HG02973 (cell line): Measurements from ENCODE around the gene DNAJB13.

Experiments used
- ATAC-seq: cut with Tn5 transposase; IDR thresholded peaks from one replicate; pipeline ENCODE4 v1.9.1; 2021; ENCODE audit warnings: moderate library complexity; ENCODE audit not compliant: unreplicated experiment

Gene DNAJB13

GRCh38 chr11:73949912-73950311, 914 bp upstream of the DNAJB13 start:
- ATAC-seq, result no peak

GRCh38 chr11:73951797-73952196, 971 bp downstream of the DNAJB13 start:
- ATAC-seq, result no peak

DNA sequence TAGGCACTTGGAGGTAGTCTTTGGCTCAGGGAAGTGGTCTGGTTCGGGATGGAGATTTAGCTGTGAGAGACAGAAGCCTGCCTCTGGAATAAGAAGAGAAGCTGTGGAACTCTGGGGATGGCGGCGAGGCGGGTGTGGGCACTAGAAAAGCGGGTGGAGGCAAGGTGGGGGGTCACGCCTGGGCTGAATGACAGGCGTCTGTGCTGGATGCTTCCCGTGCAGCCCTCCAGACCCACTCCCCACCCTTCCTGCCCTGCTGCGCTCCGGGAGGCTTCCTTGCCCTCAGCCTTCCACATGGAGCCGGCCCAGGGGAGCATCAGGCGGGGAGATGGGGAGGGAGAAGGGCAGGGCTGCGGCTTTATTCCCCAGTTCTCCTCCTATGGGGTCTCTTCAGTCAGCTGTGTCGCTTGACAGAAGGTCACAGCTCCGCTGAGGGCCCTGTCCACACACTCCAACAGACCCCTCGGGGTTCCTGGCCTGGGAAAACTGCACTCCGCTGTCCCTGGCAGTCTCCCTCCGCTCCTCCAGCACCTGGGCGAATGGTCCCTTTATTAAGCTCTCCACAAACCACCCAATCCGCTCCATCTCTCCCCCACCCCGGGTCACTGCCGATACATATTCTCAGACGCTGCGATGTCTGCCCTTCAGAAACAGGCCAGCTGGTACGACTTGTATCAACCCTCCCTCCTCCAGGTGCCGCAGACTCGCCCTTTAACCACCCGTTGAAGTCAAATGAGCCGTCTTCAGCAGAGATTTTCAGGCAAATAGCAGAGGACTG, 6.2 kb downstream of the DNAJB13 start:
- ATAC-seq, result no peak

GRCh38 chr11:73957654-73958361, 7.0 kb downstream of the DNAJB13 start:
- ATAC-seq, result no peak

DNA sequence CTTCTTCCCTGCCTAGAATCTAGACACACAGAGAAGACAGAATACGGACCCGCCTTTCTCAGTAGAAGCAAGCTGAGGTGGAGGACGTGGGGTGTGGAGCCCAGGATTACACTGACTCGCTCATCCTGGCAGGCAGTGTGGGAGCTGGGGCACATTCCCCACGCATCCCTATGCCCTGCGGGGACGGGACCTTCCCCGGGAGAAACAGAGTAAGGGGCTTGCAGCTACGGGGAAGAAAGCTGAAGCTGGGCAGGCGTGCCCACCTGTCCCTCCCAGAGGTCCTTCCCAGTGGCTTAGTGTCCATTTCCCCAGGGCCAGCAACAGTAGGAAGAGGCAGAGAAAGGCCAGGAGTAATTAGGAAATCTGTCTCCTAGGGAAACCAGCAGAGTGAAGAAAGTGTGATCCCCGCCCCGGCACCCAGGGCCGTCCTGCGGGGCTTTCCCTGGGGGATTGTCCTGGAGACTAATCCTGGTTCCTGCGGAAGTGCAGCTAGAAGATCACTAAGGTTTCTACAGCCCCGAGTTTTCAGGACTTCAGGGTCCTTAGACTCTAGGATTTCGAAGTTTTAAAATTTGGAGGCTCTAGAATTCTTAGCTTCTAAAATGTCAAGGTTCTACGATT, 7.8 kb downstream of the DNAJB13 start:
- no peak for ATAC-seq

DNA sequence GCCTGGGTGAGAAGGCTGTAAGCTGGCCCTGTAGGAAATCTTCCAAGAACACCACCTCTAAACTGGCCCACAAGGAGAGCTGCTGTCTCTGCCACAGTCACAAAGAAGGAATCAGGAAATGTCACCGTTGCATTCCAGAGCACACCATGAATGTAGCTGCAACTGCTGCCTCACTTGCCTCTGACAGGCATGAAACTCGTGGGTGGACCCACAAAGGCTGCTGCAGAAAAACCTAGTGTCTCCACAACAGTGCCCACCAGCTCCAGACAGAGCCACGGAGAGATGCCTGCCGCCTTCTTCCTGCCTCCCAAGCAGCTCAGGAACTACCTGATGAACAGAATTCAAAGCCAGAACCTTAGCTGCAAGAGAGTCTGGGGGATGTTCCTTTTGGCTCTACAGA, 10.5 kb downstream of the DNAJB13 start:
- ATAC-seq, result no peak

DNA sequence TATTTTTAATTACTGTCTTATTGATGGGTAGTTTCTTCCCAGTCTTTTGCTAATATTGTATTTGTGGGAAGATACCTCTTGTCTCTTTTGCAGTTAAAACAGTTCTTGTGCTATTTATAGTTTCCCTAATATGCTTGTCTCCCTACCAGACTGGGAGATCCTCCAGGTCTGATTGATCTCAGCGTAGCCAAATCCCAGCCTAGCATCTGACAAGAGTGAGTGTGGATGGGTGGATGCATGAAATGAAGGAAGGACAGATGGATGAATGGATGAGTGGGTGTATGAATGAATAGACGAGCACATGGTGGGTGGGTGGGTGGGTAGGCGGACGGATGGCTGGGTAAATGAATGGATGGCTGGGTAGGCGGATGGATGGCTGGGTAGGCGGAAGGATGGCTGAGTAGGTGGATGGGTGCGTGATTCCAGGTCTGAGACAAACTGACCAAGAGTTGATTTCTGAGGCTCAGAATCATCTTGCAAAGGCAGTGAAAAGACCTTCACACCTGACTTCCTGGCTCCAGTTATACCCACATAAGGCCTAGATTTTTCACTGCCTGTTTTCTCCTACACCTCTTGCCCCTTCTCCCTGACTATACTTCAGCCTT, 11.4 kb downstream of the DNAJB13 start:
- ATAC-seq, result no peak

DNA sequence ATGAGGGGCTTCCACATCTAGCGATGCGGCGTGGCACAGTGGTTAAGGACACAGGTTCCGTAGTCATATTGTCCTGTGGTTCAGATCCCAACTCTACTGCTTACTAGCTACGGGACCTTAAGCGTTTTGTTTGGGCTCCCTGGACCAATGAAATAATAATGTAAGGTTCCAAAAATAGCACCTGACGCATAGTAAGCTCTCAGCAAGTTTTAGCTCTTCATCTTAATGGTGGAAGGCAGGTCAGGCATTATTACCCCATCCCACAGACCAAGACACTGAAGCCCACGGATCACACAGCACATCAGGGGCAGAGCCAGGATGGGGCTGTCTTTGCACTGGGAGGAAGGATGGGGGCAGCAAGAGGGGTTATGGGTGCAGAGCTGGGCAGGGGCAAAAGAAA, 13.0 kb downstream of the DNAJB13 start:
- ATAC-seq, result no peak

DNA sequence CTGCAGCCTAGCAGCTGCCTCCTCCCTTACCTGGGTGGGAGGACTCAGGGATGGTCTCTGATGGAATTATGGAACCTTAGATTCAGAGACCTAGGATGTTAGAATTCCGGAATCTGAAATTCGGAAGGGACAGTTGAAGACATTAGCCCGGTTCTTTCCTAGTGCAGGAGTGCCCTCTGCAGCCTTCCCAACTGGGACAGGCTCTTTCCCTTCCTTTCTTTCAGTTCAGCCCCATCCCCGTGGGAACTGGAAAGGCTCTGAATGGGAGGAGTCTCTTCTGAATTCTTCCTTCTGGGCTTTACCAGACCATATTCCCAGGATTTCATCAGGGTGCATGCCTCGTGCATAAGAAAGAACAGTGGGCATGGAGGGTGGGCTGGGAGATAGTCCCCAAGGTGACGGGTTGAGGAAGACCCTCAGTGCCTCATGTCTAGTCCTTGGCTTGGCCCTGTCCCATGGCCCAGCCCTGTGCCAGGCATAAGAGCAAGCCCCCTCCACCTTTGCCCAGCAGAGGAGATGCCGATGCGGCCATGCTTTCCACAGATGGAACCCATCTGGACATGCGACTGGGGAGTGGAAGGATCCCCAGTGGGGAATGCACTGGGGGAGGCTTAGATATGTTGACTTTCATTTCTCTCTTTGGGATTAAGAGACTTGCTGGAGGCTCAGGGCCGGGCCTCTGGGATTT, 14.4 kb downstream of the DNAJB13 start:
- ATAC-seq, result no peak

- ATAC-seq, result no peak
Observed at GRCh38 chr11:73965764-73966121, 14.9 kb downstream of the DNAJB13 start.

DNA sequence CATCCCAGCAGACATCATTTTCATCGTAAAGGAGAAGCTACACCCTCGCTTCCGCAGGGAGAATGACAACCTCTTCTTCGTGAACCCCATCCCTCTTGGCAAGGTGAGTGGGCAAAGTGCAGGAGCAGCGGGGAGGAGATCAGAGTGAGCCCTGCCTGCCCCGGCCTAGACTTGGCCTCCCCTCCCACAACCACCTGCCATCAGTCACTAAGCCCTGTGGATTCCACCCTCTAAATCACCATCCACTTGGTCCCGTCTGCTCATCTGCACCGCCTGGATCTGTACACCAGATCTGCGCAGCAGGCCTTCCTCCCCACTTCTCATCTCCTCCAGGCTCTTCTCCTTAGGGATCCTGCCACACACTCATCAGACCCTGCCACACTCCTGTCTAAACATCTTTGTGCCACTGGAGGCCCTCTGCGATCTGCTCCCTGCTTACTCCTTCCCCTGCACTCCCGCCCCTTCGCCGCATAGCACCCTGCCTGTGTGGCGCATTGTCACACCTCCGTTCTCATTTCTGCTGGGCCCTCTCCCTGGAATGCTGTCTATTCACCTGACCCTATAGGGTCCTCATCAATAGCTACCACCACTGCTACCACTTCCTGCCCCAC, 17.6 kb downstream of the DNAJB13 start:
- no peak for ATAC-seq

DNA sequence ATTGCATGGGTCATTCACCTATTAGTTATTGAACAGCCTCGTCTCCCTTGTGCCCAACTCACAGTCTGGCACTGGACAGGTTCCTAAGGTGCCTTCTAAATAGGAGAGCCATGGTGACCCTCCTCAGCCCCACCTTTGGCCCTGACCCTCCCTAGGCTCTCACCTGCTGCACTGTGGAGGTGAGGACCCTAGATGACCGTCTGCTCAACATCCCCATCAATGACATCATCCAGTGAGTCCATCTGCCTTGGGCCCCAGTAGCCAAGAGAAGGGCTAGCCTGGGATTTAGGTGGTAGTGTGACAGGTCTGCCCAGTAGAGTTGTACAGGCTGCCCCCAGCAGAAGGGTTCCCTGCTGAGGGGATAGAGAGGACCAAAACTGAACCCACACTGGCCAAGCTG, 18.3 kb downstream of the DNAJB13 start:
- no peak for ATAC-seq

GRCh38 chr11:73969991-73970800, 19.4 kb downstream of the DNAJB13 start:
- no peak for ATAC-seq

- no peak for ATAC-seq
Observed at GRCh38 chr11:73971175-73971719, 20.4 kb downstream of the DNAJB13 start.

DNA sequence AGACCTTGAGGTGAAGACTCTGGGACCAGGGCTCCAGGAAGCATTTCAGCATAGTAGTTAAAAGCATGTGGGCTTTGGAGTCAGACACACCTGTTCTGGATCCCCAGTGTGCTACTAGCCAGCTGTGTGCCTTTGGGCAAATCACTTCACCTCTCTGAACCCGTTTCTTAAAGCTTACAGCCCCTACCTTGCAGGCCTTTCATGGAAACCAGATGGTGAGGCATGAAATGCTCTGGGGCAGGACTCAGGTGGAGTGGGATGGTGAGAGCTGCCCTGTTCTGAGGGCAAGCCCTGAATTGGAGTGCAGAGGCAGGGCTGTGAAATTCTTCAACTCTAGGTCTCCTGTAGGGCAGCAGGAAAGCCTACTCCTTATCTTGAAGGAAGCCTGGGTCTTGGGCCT, 21.4 kb downstream of the DNAJB13 start:
- no peak for ATAC-seq

GRCh38 chr11:73972620-73973449, 22.0 kb downstream of the DNAJB13 start:
- no peak for ATAC-seq

DNA sequence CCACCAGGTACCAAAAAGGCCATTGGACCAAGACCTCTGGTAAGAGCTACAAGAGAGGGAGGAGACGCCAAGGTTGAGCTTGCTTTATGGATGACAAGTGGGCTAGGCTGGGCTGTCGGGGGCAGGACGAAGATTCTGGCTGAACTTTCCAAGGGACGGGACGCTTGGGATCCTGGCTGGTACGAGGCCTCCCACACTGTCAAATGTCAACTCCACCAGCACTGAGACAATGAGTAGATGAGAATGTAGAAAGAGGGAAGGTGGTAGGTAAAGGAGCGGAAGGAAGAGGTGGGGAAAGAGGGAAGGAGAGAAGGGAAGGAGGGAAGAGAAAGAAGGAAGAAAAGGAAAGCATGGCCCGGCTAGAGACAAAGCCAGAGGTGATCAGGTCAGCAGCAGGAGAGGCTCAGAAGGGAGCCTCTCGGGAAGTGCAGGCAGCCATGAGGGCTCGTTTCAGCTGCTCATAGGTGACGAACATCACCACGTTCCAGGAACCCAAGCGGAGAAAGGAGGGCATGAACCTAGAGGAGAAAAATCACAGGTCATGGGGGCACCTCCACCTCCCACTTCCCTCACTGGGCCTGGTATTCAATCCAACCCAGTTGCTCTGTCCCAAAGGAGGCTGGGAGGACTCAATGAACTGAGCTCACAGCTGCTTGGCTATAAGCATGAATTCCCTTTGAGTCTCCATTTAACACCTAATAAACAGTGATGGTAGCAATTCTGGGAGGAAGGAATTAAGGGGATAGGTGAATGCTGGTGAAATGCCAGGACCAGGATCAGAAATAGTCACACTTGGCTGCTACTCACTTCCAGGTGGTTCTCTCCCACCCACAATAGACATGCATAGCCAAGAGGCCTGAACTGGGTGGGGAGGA, 24.0 kb downstream of the DNAJB13 start:
- ATAC-seq, result no peak

- ATAC-seq, result no peak
Observed at GRCh38 chr11:73975479-73975757, 24.6 kb downstream of the DNAJB13 start.
